HG03439 (cell line): ENCODE results near the gene PSMA3.

ENCODE experiments used
- ATAC-seq: cut with Tn5 transposase; IDR thresholded peaks from one replicate; pipeline ENCODE4 v1.9.1; 2021; ENCODE audit warnings: mild to moderate bottlenecking, moderate library complexity; ENCODE audit not compliant: unreplicated experiment

The PSMA3 gene

GRCh38 chr14:58298477-58299400 lies 54.1 kb downstream of the PSMA3 start, which contains the start of gene ARID4A:
ARID4A (plus strand) TSS chr14:58298555; CDS start chr14:58299855, 1,300 bp downstream.
- ATAC-seq, result peak; percentile 9

DNA sequence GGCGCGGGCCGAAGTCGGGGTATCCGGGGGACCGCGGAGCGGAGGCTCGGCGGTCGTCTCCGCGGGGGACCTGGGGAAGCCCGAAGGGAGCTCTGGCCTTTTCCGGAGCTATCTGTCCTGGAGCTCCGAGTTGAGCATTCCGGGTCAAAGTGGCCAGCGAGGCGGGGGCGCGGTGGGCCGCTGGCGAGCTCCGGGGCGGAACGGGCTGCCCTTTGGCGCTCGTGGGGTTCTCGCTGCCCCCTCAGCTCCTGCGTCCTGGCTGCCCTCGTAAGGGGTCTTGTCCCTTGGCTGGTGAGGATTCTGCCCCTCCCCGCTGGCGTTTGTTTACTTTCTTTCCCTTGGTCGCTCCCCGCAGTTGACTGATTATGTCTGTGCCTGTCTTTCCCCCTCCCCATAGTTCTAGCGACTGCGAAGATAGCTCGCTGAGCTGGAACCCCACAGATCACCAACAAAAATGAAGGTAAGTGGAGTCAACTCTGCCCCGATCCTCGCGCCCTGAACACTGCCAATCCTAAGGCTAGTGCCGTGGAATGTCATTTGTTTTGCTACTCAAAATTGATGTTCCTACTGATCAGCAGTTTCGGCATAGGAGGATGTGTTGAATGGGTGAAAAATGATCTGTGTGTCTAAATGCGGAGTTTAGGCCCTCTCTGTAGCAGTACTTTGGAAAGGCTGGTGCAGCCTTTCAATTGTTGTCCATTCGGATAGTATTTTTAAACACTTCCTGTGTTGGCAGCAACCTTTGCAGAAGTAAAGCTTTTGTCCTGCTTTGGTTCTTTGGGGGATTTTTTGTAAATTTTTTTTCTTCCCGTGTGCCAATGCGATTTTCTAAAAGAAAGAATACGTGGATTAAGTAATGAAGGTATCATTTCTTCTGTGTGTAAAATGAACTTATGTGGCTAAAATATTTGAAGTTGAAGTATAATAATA lies 55.0 kb downstream of the PSMA3 start:
- peak; percentile 14 for ATAC-seq

DNA sequence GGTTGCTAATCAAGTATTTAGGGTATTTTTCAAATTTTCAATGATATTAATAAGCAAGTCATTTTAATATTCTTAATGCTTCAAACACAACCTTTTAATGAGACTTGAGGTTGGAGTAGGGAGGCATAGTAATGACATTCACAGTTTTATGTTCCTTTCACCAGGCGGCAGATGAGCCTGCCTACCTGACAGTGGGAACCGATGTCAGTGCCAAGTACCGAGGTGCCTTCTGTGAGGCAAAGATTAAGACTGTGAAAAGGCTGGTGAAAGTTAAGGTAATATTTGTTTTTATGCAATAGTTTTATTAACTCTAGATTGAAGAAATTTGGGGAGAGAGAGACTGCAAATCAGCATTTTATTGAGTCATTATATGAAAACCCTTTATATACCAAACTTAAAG lies 56.8 kb downstream of the PSMA3 start:
- ATAC-seq, result no peak

DNA sequence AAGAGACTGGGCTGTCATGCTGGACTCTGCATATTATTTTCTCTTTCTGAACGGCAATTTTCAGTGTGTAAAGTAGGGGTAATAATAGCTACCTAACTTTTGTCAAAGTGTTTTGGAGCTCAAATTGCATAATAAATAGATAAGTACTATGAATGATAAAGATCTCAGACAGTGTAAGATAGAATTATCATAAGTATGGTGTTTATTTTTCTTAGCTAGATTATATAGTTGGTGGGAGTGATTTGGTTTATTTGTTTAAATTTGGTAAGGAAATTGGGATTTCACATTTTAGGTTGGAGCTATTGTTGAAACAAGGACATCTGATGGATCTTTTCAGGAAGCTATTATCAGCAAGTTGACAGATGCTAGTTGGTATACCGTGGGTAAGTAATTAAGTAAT lies 61.1 kb downstream of the PSMA3 start:
- ATAC-seq, result no peak

- ATAC-seq, result no peak
Observed at GRCh38 chr14:58307597-58308316, 63.1 kb downstream of the PSMA3 start.

DNA sequence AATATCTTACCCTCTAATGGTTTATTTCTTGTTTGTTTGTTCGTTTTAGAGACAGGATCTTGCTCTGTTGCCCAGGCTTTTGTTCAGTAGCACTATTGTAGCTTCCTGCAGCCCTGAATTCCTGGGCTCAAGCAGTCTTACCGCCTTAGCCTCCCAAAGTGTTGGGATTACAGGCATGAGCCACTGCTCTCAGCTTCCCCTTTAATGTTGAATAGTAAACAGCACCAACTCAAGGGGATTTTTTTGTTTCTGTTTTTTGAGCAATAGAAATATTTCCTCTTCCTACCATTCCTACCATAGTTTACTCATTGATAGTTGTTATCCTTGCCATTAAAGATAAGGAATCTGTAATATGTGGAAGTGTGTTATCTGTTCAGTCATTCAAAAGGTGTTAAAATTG lies 64.4 kb downstream of the PSMA3 start:
- ATAC-seq, result no peak

- no peak for ATAC-seq
Observed at GRCh38 chr14:58313699-58314098, 69.1 kb downstream of the PSMA3 start.

GRCh38 chr14:58315606-58316005 lies 71.0 kb downstream of the PSMA3 start:
- ATAC-seq, result no peak
